Measurements from ENCODE around the gene NINJ2. TPM values are rescaled to one million over a fixed set of nuclear protein-coding genes. Genes with fewer than 3 reads are reported as not detected.
"Not testable (repeated sequence)": the region's sequence is repeated elsewhere in the genome, so short reads cannot be mapped to it uniquely, and the experiment has no call there.

The NINJ2 gene
- total RNA-seq, 1 donor from 2014 or later: 6.8 TPM

DNA sequence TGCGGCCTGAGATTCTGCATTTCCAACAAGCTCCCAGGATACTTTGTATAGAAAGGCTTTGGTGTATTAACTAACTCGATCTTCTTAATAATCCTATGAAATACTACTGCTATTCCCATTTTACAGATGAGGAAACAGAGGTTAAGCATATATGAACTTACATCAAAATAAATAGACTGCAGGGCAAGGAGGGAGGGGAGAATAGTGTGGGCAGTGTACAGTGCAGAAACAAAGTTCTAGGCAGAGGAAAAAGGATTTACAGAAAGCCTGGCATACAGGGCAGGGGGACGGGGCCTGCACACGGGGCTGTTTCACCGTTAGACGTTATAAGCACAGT, 19.0 kb downstream of the NINJ2 start:
- intact Hi-C loops (cut with micrococcal nuclease): loop anchor here (5.0 kb wide), 1 partner anchor 303 kb away; the partner anchor contains the start of gene RAD52
- Mint-ChIP-seq H3K4me1 (ENCODE audit: low read depth) (peaks cover 55% of the 10 kb centered on the region), H3K27ac (peak overlapping the region; percentile 95), H3K27me3 (ENCODE audit: insufficient read depth) (no peaks in the 10 kb centered on the region), H3K4me3 (peak overlapping the region; percentile 84), H3K36me3 (ENCODE audit: low read depth) (peaks cover 9% of the 10 kb centered on the region), H3K9me3 (no peaks in the 10 kb centered on the region)
- no peak for DNase-seq (ENCODE audit: low spot score)

DNA sequence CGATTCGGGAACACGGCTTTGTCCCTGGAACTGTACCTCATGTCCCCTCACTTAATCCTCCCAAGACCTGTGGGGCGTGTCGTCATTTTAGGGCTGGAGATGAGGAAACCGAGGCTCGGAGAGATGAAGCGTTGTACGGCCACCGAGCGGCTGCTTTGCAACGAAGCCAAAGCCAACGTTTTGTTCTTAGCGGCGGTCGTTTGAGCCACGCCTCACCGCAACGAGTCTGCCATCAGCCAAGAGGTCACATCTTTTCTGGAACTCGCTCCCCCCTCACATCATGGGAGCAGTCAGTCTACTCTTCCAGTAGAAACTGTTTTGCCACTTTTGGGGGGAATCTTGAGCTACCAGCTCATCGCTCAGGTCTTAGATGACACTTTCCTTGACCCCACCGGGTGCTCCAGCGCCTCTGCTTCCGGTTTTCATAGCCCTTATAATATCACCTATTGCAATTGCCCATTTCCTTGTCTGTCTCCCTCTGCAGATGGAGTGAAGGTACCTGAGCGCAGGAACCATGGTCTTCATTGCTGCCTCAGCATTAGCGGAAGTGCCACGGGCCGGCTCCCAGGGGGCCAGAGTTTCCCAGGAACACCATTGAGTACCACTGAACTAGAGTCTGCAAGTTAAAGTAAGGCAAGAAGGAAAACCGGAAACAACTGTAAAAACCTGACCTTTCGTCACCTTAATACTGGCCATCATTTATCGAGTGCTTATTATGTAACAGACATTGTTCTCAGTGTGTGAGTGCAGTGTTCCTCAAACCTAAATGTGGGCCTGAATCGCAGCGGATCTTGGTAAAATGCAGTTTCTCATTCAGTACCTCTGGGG, 19.6 kb downstream of the NINJ2 start:
- no peak for DNase-seq (ENCODE audit: low spot score)
- Mint-ChIP-seq H3K4me1 (ENCODE audit: low read depth) (peaks cover 60% of the 10 kb centered on the region), H3K27ac (peak overlapping the region; percentile 95), H3K27me3 (ENCODE audit: insufficient read depth) (no peaks in the 10 kb centered on the region), H3K4me3 (peak overlapping the region; percentile 84), H3K36me3 (ENCODE audit: low read depth) (peaks cover 9% of the 10 kb centered on the region), H3K9me3 (no peaks in the 10 kb centered on the region)
- intact Hi-C loops (cut with micrococcal nuclease): loop anchor here (1.0 to 5.0 kb wide), 4 partner anchors 31 to 304 kb away; partner anchors contain the start of gene RAD52

DNA sequence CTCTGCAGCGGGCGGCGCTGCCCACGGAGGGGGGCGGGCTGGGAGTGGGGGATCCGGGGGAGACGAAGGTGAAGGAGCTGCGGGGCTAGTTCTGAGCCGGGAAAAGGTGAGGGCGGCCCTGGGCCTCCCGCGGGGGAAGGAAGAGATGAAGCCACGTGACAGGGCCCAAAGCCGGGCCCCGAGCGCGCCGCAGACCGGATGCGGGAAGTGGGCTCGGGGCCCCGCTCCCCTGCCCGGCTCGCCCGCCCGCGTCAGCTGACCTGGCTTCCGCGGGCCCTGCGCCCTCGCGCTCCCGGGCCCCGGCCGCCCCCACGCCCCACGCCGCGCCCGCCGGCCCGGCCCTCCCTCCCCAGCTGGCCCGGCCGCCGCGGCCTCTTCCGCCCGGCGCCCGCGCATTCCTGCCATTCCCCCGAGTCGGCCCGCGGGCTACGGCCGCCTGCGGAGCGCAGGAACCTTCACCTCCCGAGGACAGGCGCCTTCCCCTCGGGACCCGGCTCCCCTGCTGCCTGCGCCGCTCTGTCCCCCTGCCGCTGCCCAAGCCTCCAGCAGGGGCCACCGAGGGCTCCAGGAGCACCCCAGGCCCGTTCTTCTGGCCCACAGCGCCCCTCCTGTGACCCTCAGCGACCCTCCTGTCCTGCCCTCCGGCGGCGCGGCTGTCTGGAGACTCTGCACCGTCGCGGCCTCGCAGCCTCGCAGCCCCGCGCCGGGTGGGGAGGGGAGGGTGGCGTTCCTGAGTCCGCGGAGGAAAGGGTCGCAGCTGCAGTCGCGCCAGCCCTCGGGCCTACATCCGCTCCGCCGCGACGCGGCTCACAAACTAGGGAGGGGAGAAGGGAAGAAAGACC, 20.4 kb downstream of the NINJ2 start:
- Mint-ChIP-seq H3K27me3 (ENCODE audit: insufficient read depth) (no peaks in the 10 kb centered on the region), H3K27ac (peak overlapping the region; percentile 95), H3K36me3 (ENCODE audit: low read depth) (peaks cover 9% of the 10 kb centered on the region), H3K4me3 (peak overlapping the region; percentile 84), H3K9me3 (no peaks in the 10 kb centered on the region), H3K4me1 (ENCODE audit: low read depth) (peaks cover 63% of the 10 kb centered on the region)
- peak; percentile 78 for DNase-seq (ENCODE audit: low spot score)
- intact Hi-C loops (cut with micrococcal nuclease): loop anchor here (1.0 to 5.0 kb wide), 4 partner anchors 31 to 304 kb away; partner anchors contain the start of gene RAD52

DNA sequence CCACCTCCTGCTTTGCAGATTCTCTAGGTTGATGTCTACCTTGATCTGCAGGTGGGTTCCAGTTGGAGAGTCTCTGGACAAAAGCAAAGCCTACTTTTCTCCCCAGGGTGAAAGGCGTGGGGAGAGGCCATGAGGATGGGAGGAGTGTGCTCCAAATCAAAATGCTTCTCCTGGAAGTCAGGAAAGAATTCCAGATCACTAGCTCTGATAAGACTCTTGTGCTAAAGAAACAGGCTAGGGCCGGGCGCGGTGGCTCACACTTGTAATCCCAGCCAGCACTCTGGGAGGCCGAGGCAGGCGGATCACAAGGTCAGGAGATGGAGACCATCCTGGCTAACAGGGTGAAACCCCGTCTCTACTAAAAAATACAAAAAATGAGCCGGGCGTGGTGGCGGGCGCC, 21.9 kb downstream of the NINJ2 start:
- H3K27me3 Mint-ChIP-seq (ENCODE audit: insufficient read depth); H3K9me3 Mint-ChIP-seq; DNase-seq (ENCODE audit: low spot score); H3K27ac Mint-ChIP-seq; H3K36me3 Mint-ChIP-seq (ENCODE audit: low read depth): not testable (repeated sequence)
- H3K4me1 Mint-ChIP-seq (ENCODE audit: low read depth): peaks cover 63% of the 10 kb centered on the region
- H3K4me3 Mint-ChIP-seq: peak overlapping the region; percentile 26
- intact Hi-C loops (cut with micrococcal nuclease): loop anchor here (5.0 kb wide), 1 partner anchor 306 kb away; the partner anchor contains the start of gene RAD52

DNA sequence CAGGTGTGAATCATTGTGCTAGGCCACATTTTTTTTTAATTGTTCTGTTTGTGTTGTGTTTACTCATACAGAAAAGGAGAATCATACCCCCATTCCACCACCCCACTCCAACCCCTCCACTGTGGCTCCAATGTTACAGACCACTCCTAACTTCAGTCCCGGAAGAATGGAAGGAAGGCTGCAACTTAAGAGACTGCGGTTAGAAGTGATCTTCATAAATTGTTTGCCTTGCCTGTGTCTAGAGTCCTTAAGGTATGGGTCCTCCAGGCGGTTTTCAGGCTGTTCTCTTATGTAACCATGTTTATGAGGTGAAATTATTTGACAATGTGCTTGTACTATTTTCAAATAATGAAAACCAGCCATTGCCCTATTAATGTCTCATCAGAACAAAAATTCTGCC, 22.5 kb downstream of the NINJ2 start:
- peak overlapping the region; percentile 85 for H3K27ac Mint-ChIP-seq
- DNase-seq (ENCODE audit: low spot score): no peak
- H3K4me3 Mint-ChIP-seq: no peak overlapping the region
- no peaks in the 10 kb centered on the region for H3K27me3 Mint-ChIP-seq (ENCODE audit: insufficient read depth)
- H3K4me1 Mint-ChIP-seq (ENCODE audit: low read depth): peaks cover 62% of the 10 kb centered on the region
- intact Hi-C loops (cut with micrococcal nuclease): loop anchor here (1.0 to 5.0 kb wide), 2 partner anchors 155 to 307 kb away; partner anchors contain the start of gene RAD52
- H3K36me3 Mint-ChIP-seq (ENCODE audit: low read depth): peaks cover 6% of the 10 kb centered on the region
- H3K9me3 Mint-ChIP-seq: no peaks in the 10 kb centered on the region

DNA sequence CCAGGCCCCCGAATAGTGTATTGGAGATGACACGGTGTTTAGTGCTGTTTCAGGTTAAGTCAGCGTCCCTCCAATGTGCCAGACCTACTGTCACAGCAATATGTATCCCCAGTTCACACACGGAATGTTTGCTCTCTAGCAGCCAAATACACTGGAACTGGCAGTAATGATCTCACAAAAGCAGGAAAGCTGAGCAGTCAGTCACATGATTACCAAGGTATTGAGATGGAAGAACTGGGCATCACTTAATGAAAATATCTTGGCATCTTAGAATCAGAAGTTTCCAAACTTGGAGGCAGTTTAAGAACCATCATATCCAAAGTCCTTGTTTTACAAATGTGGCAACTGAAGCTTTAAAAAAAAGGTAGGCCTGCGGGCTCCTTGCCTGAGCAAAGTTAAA, 23.3 kb downstream of the NINJ2 start:
- no peaks in the 10 kb centered on the region for H3K27me3 Mint-ChIP-seq (ENCODE audit: insufficient read depth)
- DNase-seq (ENCODE audit: low spot score): no peak
- H3K9me3 Mint-ChIP-seq: no peaks in the 10 kb centered on the region
- H3K4me1 Mint-ChIP-seq (ENCODE audit: low read depth): peaks cover 54% of the 10 kb centered on the region
- H3K4me3 Mint-ChIP-seq: peak overlapping the region; percentile 34
- intact Hi-C loops (cut with micrococcal nuclease): loop anchor here (1.0 to 5.0 kb wide), 12 partner anchors 10 to 307 kb away; partner anchors contain the start of genes RAD52 and WNK1
- H3K36me3 Mint-ChIP-seq (ENCODE audit: low read depth): peaks cover 5% of the 10 kb centered on the region
- H3K27ac Mint-ChIP-seq: peak overlapping the region; percentile 85

DNA sequence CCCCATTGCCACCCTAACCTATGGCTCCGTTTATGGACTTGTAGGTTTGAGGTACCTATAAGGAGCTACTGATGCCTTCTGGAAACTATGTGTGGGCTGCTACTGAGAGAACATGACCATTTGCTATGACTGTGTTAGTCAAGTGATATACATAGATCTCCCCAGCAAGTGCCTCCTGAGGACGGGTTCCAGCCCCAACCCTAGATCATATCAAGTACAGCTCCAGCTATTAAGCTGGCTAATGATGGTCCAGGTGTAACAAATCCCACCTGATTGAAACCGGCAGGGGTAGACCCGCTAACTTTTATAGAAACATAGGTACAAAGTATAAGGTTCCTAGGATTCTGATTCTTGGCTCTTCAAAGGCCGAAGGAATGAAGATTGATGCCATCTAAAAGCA, 23.7 kb downstream of the NINJ2 start:
- intact Hi-C loops (cut with micrococcal nuclease): loop anchor here (1.0 to 2.0 kb wide), 10 partner anchors 9 to 209 kb away; partner anchors contain the start of gene WNK1
- peaks cover 5% of the 10 kb centered on the region for H3K36me3 Mint-ChIP-seq (ENCODE audit: low read depth)
- H3K4me1 Mint-ChIP-seq (ENCODE audit: low read depth): peaks cover 50% of the 10 kb centered on the region
- peak overlapping the region; percentile 85 for H3K27ac Mint-ChIP-seq
- peak overlapping the region; percentile 34 for H3K4me3 Mint-ChIP-seq
- DNase-seq (ENCODE audit: low spot score): no peak
- no peaks in the 10 kb centered on the region for H3K27me3 Mint-ChIP-seq (ENCODE audit: insufficient read depth)
- no peaks in the 10 kb centered on the region for H3K9me3 Mint-ChIP-seq

DNA sequence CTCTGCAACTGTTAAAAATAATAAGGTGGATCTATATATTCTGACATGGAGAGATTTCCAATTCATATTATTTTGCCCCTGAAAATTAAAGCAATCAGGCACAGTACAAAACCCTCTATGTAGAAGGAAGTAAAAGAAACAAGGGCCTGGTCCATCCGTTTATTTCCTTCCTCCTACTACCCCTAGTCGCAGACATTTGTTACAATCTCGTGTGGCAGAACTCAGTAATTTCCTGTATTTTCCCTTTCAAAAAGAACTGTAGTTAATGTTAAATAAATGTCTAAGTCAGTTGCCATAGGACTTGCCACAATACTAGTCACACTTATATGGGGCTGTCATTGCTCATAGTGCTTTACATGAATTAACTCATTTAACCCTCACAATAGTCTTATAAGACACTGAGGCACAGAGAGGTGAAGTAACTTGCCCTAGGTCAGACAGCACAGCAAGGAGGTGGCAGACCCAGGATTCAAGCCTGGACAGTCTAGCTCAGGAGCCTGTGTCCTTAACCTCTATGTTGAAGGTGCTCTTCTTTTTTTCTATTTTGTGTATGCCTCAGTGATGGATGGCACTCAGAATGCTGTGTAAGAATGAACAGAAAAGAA, 24.2 kb downstream of the NINJ2 start:
- peak overlapping the region; percentile 85 for H3K27ac Mint-ChIP-seq
- H3K4me1 Mint-ChIP-seq (ENCODE audit: low read depth): peaks cover 45% of the 10 kb centered on the region
- no peak for DNase-seq (ENCODE audit: low spot score)
- no peaks in the 10 kb centered on the region for H3K27me3 Mint-ChIP-seq (ENCODE audit: insufficient read depth)
- H3K36me3 Mint-ChIP-seq (ENCODE audit: low read depth): peaks cover 3% of the 10 kb centered on the region
- no peaks in the 10 kb centered on the region for H3K9me3 Mint-ChIP-seq
- intact Hi-C loops (cut with micrococcal nuclease): loop anchor here (1.0 to 2.0 kb wide), 10 partner anchors 9 to 209 kb away; partner anchors contain the start of gene WNK1
- peak overlapping the region; percentile 2 for H3K4me3 Mint-ChIP-seq

DNA sequence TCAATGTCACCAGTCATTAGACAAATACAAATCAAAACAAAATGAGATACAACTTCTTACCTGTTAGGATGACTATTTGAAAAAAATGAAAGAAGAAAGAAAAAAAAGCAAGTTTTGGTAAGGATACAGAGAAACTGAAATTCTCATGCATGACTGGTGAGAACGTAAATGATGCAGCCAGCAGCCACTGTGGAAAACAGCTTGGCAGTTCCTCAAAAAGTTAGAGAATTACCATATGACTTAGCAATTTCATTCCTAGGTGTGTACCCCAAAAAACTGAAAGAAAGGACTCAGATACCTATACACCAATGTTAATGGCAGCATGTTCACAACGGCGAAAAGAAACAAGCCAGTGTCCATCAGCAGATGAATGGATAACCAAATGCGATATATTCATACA, 26.6 kb downstream of the NINJ2 start:
- no peaks in the 10 kb centered on the region for H3K27me3 Mint-ChIP-seq (ENCODE audit: insufficient read depth)
- H3K9me3 Mint-ChIP-seq: no peaks in the 10 kb centered on the region
- peaks cover 16% of the 10 kb centered on the region for H3K36me3 Mint-ChIP-seq (ENCODE audit: low read depth)
- H3K27ac Mint-ChIP-seq: no peak overlapping the region
- no peak for DNase-seq (ENCODE audit: low spot score)
- intact Hi-C loops (cut with micrococcal nuclease): no loop called here
- no peak overlapping the region for H3K4me3 Mint-ChIP-seq
- peaks cover 54% of the 10 kb centered on the region for H3K4me1 Mint-ChIP-seq (ENCODE audit: low read depth)

DNA sequence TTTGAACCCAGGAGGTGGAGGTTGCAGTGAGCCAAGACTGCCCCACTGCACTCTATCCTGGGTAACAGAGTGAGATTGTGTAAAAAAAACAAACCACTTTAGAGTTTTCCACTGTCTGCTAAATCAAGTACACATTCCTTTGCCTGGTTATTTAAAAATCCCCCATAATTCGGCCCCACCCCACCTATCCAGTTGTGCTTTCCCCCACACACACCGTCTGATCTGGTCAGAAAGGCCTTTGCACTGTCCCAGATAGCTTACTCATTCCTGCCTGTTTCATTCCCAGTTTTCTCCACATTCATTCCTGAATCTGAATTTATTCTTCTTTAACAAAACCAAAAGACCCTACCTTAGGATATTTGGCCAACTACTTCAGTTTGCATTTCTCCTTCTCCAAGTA, 29.5 kb downstream of the NINJ2 start:
- H3K4me1 Mint-ChIP-seq (ENCODE audit: low read depth): peaks cover 45% of the 10 kb centered on the region
- H3K4me3 Mint-ChIP-seq: no peak overlapping the region
- H3K27me3 Mint-ChIP-seq (ENCODE audit: insufficient read depth): no peaks in the 10 kb centered on the region
- peaks cover 15% of the 10 kb centered on the region for H3K36me3 Mint-ChIP-seq (ENCODE audit: low read depth)
- H3K27ac Mint-ChIP-seq: no peak overlapping the region
- intact Hi-C loops (cut with micrococcal nuclease): loop anchor here (5.0 kb wide), 1 partner anchor 179 kb away; no protein-coding TSS in a partner anchor
- no peaks in the 10 kb centered on the region for H3K9me3 Mint-ChIP-seq
- no peak for DNase-seq (ENCODE audit: low spot score)

DNA sequence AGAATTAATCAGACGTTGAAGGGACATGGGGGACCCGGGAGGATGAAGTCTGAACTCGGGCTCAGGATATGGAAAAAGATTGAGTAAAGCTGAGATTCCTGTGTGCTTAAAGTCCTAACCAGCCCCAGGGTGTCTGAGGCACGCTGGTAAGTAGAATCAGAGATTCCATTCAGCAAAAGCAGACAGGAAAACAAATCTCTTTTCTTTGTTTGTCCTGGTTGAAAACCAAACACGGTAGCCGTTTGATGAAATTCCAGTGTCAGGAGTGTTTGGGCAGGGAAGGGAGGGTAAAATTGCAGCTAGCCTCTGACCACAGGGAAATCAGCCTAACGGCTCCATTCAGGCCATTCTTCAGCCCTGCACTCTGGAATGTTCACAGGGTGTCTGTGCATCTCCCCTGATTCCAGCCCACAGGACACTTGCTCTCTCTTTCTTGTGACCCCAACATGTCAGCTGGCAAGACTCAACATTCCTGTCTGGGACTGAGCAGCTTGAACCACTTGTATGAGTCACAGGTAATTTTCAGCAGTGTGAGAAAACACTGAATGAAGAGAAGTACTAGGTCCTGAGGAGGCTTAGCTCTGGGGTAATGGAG, 31.0 kb downstream of the NINJ2 start:
- H3K4me3 Mint-ChIP-seq: peak overlapping the region; percentile 96
- H3K27me3 Mint-ChIP-seq (ENCODE audit: insufficient read depth): no peaks in the 10 kb centered on the region
- no peak for DNase-seq (ENCODE audit: low spot score)
- intact Hi-C loops (cut with micrococcal nuclease): loop anchor here (5.0 kb wide), 1 partner anchor 180 kb away; no protein-coding TSS in a partner anchor
- no peaks in the 10 kb centered on the region for H3K9me3 Mint-ChIP-seq
- H3K27ac Mint-ChIP-seq: peak overlapping the region; percentile 81
- peaks cover 15% of the 10 kb centered on the region for H3K36me3 Mint-ChIP-seq (ENCODE audit: low read depth)
- H3K4me1 Mint-ChIP-seq (ENCODE audit: low read depth): peaks cover 49% of the 10 kb centered on the region
